GM19328 (cell line): Measurements from ENCODE around the gene TUSC7.

ENCODE experiments used
- ATAC-seq: cut with Tn5 transposase; IDR thresholded peaks from one replicate; pipeline ENCODE4 v1.9.1; 2021; ENCODE audit warnings: mild to moderate bottlenecking, moderate library complexity; ENCODE audit not compliant: unreplicated experiment

TUSC7 gene

DNA sequence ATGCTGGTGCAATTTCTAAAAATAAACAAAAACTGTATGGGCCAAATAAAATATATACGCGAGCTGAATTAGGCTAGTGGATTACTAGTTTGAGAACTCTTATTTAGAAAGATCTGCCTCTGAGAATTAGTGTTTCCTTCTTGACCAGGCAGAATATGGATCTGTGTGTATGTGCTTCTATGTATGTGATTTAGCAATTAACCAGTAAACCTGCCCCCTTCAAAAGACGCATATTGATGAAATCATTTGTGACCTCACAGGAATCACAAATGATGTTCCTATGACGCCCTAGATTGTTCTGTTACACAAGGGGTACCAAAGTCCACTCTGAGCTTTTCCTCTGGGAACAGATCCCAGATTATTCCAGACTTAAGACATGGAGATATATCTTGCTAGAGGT is at the start of gene TUSC7:
Gene TUSC7 (plus strand): TSS at position 301 of the 400 bp plus-strand sequence.
- ATAC-seq, result no peak

DNA sequence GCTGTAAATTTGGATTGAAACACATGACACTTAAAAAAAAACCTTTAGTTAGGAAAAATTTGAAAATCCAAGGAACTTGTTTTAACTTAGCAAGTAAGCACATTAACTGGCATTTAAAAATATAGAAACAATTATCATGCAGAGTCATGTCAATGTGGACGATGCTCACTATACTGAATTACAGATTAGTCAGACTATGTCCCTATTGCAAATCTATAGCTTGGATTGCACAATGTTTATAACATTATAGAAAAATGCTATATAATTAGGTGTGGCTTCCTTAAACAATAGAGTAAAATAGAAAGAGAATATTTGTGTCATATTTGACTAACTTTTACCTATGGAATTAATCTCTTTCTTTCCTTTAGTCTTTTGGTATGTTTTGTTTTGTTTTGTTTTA is 48.4 kb upstream of the TUSC7 start:
- no peak for ATAC-seq

DNA sequence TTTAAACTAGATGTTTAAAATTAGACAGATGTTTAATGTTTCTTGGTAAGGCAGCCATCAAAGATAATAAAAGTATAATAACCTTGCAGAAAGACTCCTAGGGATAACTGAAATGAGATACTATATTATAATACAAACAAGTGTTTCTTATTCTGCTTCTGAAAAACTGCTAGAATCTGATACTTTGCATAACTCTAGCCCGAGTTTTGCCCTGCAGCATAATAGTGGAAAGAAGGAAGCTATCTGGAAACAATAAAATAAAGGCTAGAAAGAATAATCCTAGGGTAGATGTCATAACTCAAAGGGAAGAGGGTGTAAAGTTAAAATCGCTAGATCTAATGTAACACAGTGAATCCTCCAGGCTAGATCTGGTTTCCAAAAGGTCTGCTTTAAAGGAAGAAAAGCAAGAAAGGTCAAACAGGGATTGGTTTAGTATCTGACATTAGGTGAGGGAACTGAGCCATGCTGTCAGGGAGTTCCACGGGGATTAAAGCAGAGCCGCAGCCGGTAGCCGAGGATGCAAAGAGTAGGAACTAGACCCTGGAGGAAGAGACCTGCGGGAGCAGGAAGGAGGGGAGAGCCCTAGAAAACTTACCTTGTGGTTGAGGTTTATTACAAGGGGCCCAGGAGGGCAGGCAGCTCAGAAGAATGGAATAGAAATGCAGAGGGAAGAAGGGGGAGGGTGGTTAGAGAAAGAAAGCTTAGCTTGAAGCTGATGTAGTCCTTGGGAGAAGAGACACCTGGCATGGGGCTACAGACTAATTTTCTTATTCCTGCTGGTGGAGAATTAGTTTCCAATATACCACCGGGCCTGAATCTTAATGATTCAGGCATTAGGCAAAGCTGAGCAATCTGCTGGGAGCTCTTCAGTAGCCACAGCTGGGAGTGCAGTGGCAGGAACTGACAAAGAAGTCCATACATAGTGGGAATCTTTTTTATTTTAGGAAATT is 46.1 kb upstream of the TUSC7 start:
- no peak for ATAC-seq

DNA sequence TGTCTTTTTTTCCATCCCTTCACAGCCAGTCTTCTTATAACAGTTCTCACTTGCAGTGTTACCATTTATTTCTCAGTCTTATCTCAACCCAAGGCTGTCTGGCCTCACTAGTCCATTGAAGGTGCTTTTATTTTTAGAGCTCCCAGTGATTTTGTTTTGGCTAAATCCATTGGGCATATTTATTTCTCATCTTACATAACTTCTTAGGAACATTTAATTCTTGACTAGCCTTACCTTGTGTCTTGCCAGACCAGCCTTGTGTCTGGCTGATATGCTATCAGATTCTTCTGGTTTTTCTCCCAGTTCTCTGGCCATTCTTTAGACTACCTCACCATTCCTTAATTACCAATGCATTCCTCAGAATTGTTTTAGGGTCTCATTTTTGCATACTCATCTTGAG is 42.3 kb upstream of the TUSC7 start:
- no peak for ATAC-seq

DNA sequence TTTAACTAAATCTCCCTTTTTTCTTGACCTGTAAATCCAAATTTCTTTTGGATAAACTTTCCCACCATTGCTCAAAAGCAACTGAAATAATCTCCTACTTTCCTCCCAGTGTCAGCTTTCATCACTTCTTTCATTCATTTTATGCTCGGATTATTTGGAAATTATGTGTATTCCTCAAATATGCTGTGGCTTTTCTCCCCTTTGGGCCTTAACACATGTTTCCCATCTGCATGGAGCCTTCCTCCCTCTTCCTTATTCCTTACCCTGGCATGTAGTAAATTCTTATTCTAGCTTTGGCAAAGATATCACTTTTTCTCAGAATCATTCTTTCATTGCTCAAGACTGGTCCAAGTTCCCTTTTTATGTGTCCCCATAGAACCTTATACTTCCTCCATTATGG is 41.8 kb upstream of the TUSC7 start:
- ATAC-seq, result no peak

DNA sequence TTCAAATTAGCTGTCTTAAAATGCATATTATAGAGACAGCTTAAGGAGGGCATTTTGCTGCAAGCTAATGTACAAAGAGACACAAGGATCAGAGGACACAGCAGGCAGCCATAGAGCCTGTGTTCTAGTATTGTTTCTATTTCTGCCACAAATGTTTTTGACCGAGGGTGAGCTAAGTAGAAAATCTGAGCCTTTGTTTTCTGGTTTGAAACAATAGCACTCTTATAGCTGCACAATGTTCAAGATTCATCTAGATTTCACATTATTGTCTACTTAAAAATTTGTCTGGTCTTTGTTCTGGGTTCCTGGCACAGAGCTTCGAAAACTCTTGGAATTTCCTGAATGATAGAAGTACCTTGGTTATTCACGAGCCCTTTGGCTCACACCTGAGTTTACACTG is 40.0 kb upstream of the TUSC7 start:
- ATAC-seq, result no peak

DNA sequence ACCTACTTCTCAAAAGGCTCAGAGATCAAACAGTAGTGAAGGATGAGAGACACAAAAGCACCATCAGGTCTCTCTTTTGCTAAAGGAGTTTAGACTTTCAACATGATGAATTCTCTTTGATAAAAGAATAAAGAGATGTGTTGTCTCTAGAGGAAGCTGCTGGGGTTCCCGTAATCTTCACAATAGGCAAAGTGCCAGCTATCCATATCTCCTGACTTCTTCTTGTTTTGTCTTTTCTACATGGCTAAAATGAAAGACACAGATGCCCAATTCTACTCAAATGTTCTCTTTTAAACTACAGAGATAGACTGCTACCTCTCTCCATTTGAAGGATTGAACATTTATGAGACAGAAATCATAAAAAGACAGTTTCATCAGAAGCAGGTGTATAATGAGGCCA is 38.4 kb upstream of the TUSC7 start:
- no peak for ATAC-seq

DNA sequence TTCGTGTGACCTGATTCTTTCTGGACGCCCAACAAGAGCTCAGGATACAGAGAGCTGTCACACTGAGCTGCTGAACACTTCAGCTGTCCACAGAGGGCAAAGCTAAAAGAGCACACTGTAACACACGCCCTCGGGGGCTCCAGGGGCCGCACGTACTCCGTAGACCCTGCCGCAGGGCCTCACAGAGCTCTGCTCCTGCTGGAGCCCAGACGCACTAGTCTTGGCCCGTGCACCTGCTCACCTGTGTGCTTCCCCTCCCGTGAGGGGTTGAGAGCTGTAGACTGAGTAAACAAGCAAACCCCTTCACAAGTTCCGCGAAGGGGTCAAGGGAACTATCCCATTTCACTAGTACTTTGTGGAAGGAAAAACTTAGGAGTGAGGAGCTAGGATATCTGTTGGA is 30.7 kb upstream of the TUSC7 start:
- no peak for ATAC-seq

DNA sequence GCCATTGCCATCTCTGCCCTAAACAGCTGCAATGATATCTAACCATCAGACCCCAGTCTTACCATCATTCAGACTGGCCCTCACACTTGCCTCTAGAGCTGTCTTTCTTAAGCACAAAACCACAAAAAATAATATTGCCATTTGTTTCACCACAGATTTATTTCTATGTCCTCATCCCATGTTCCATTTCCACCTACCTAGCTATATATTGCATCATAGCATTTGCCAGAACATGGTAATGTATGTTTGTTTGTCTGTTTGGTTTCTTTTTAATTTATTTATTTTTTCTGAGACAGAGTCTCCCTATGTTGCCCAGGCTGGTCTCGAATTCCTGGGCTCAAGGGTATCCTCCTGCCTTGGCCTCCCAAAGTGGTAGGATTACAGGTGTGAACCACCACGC is 18.5 kb upstream of the TUSC7 start:
- no peak for ATAC-seq

DNA sequence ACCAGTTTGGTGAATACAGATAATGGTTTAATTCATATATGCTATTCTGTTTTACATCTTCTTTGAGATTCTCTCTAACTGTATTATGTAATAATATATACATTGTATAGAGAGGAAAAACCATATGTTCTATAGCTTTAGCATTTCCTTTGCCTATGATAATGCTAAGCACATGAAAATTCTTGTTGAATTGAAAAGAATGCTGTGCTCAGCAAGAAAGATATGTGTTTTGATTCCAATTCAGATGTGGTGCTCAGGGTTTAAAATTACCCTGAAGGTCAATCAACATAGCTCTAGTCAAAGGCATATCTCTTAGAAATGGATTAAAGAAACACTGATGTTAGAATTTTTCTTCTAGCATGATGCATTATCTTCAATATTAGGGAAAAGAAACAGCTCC is 8.5 kb upstream of the TUSC7 start:
- ATAC-seq, result no peak

DNA sequence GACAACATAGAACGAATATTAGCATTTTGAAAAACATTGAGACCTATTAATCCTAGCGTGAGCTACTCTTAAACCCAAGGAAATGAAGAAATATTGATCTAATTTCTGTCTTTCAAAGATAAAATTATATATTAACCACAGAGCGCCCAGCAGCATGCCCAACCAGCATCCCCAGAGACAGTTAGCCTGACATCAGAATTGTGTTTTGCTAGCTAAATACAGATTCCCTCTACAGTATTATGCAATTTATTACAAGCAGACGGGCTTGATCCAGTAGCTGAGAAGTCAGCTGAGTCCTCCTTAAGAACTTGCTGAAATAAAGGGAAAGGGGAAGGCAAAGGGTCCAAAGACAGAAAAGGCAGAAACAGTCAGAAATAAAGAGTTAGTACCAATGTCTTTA is 7.2 kb upstream of the TUSC7 start:
- ATAC-seq, result no peak

DNA sequence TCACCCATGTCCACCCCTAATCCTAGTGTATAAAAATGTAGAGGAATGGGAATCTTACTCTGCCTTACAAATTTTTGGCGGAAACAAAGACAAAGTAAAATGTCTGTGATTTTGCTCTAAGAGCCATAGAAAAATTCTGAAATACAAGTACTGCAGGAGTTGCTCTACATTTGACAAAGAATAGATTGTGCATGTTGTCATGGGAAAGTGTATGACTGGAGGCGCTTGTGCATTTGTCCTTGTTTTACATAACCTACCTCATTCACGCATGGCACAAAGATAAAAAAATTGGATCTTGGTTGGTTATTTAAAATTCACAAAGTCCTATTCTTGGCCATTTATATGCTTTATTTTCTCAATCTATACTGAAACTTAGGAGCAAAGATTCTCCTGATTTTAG is 2.0 kb upstream of the TUSC7 start:
- ATAC-seq, result no peak

DNA sequence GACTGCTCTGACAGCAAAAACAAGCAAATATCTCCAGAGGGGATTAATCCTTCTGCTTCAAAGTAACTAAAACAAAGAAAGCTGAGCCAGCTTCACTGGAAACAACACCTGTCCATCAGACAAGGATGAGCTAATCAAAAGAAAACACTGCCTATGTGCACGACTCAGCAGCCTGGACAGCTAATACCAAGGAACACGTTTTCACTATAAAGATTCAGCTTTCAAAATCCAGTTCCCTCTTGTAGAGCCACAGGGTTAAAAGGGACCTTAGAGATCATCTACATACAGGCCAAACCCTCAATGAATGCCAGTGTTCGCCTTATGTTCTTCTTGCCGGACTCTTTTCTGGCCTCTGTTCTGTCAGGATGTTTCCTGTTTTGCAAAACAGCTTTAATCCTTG is 6.9 kb downstream of the TUSC7 start:
- no peak for ATAC-seq

DNA sequence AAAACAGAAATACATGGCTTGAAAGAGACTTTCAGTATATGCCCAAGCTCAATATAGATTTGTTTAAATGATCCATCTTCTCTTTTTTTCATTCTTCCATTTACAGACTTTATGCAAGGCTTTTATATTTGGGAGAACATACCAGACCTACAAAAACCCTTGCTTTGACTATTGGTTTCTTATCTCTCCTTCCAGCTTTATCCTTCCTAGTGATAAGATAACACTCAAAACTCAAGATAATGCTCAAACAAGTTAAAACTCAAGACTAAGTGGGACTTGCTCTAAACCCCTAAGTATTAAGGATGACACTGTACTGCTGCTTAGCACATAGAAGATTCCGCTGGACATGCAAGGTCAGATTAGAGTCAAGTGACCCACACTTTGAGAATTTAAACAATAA is 8.0 kb downstream of the TUSC7 start:
- ATAC-seq, result no peak

DNA sequence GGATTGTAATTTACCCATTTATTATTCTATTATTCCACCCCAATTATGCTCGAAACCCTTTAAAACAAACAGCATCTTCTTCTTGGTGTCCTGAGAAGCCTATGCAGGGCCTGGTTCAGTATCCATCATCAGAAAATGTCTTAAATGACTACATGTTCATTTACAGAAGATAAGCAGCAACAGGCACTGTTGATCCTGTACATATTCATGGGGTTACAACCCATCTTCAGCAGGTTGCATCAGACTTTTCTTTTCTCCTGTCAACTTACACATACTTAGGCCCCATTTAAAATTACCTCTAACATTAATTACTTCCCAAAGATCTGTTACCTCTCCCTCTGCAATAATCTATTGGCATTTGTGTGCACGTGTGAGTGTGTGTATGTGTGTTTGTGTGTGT is 18.9 kb downstream of the TUSC7 start:
- no peak for ATAC-seq

DNA sequence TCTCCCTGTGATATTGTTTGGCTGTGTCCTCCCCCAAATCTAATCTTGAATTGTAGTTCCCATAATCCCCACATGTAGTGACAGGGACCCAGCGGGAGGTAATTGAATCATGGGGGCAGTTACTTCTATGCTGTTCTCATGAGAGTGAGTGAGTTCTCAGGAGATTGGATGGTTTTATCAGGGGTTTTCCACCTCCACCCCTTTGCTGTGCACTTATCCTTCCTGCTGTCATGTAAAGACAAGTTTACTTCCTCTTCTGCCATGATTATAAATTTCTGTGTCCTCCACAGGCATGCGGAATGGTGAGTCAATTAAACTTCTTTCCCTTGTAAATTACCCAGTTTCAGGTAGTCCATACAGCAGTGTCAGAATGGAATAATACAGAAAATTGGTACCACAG is 24.7 kb downstream of the TUSC7 start:
- ATAC-seq, result no peak

DNA sequence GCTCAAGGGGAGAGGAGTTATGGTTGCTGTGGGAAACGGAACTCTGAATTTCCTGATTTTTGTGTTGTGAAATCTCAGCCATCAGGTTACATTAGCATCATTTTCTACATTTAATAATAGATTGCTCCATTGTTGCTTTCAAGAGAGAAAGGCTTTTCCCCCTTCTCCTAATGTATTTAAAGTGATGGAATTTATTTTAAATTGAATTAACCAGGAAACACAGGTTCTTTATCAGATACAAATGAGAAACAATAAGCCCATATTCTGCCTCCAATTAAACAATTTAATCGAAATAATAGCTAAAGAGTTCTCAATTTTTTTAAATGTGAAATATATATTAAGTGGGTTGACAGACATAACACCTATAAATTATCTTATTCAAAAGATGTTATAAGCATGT is 30.1 kb downstream of the TUSC7 start:
- ATAC-seq, result no peak

DNA sequence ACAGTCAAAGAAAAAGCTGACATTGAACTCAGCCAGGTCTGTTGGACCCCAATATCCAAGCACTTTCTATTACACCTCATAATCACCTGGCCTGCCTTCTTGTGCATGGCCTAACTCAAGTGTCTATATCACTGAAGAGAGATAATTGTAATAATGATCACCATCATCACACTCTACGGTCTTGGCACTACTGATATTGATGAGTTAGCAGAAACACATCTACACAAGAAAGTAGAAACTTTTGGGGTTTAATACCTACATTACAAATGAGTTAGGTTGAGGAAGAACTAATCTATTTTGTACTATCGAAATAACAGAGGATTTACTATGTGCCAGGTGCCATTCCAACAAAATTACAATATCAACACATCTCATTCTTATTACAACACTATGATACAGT is 30.7 kb downstream of the TUSC7 start:
- ATAC-seq, result no peak

DNA sequence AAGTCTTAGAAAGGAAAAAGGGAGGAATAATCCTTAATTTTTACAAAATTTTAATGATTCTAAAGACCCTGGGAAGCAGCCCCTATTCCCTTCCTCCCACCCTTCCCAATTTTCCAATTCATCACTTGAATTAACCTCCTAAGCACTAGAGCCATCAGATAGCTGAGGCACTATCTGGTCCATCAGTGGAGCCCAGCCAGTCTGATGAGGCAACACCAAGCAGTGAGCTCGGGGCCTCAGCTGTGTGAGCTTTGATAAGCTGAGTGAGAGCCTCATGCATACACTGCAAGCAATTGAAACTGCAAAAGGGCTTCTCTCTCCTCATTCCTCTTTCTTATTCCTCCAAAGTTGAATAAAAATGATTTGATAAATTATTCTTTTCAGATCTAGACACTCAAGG is 31.9 kb downstream of the TUSC7 start:
- ATAC-seq, result no peak

DNA sequence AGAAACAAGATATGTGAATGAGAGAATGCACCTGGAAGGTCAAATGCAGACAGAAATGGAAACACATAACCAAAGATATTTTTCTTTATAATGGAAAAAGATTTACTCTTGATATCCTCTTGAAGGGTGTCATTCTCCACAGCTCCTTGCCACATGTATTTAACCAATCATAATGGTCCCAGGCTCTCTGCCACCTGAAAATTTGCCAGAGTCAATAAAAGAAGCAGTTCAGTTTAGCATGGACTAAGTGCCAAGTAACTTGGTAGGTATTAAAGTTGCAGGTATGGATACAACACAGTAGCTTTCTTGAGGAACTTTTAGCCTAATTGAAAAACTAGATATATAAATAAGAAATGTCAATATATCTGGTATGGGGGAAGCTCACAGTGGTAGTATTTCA is 33.5 kb downstream of the TUSC7 start:
- no peak for ATAC-seq

DNA sequence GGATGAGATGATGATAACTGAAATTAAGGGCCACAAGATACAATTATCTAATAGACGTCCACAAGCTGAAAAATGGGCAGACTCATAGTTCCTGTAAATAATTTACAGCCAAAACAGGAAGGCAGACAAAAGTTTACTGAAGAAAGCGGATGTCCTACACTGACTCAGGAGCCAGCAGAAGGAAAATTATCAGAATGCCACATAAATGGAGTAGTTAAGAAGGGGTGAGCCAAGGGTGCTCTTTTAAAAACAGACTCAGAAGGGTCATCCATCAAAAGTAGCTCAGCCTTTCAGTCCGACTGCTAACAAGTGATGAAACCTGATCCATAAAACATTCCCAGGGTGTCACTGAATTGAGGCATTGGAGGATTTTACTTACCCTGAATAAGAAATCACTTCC is 39.8 kb downstream of the TUSC7 start:
- no peak for ATAC-seq

DNA sequence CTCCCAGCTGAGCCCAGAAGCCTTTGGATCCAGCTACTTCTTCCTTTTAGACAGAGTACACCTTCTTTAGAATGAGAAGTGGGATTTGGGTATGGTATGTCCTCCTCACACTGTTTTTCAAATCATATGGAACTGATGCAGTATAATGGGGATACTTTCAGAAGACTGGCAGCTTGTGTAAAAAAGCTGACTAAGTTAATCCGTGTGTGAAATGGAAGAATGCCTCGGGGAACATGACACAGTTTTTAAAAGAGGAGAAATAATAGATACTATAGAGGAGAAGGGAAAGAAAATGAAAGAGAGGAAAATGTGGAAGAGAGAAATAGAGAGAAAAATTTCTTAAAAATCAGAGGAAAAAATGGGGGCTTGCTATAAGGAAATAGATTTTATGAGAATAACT is 47.7 kb downstream of the TUSC7 start:
- no peak for ATAC-seq

DNA sequence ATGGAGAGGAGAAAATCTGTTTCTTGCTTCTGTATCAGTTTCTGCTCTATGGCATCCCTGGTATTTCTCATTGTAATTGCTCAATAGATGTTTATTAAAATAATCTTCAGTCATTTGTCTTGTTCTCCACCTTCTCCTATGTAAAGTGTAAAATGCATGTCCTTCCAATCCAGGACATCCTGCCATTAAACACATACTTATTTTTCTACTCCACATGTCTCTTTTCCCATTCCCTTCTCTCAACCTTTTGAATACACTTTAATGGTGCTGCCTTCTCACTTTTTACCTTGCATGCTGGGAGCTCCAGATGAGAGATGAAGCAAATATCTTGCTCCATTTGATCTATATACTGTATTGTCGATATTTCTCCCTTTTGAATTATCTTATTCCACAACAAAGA is 49.7 kb downstream of the TUSC7 start:
- ATAC-seq, result no peak
